Anterior cingulate cortex (tissue), 58 donors: ENCODE data around the gene ASTN2.
A peak's percentile ranks its signal among the peaks of the same experiment; 100 is the strongest.
"Not testable (repeated sequence)": the region's sequence is repeated elsewhere in the genome, so short reads cannot be mapped to it uniquely, and the experiment has no call there.

Experiments
- DNase-seq, 58 donors: peaks; one replicate each; lab custom pipeline; 2025; lab: John Stamatoyannopoulos, UW

Gene ASTN2

GRCh38 chr9:117093891-117094844, 320.7 kb downstream of the ASTN2 start:
- no peak for DNase-seq

GRCh38 chr9:117092582-117092981, 322.3 kb downstream of the ASTN2 start:
- DNase-seq: no peak

DNA sequence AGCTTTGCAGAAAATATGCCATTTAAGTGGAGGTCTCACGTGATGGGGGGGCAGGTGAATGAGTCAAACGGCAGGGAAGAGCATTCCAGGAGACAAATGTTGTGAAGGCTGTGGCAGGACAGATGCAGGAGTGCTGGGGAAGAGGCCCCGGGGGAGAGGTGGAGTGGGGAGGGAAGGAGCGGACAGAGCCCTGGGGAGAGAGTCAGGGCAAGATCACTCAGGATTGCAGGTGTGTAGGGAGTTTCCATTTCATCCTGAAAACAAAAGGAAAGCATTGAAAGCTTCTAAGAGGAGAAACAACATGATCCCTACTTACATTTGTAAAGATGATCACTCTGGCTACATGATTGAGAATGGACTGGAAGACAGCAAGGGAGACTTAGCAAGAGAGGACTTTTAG, 323.3 kb downstream of the ASTN2 start:
- DNase-seq: no peak

GRCh38 chr9:117088786-117089185, 326.1 kb downstream of the ASTN2 start:
- no peak for DNase-seq

DNA sequence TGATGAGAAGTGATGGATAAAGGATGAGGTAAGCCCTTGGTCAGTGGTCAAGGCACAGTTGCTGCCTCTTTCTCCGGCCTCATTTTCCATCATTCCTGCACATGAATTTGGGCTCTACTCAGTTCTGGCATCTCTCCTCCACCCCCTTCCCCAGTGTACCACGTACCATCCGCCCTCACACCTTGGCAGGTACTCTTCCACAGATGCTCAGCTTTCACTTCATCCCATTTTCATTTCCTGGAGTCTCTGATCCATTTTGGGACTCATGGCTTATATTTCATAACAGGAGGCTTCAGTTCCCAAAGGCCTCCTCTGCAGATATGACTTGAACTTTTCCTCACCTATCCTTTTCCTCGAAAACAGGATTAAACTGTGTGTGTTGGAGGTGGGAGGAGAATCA, 326.7 kb downstream of the ASTN2 start:
- no peak for DNase-seq

DNA sequence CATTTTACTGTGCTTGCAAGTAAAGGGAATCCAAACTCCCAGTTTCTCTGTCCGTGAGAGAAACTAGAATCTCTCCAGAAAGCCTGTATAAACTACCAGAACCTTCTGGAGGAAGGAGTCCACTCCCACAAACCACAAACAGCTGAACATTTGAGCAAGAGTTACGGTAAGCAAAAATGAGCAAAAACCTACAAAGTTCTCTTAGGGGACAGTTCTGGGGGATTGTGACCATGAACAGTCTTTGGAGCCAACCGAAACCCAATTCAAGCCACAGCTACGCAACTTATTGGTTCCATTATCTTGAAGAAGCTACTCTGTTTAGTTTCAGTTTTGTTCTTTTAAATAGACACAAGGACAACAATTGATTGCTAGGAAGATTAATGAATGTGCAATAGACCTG, 330.6 kb downstream of the ASTN2 start:
- no peak for DNase-seq

DNA sequence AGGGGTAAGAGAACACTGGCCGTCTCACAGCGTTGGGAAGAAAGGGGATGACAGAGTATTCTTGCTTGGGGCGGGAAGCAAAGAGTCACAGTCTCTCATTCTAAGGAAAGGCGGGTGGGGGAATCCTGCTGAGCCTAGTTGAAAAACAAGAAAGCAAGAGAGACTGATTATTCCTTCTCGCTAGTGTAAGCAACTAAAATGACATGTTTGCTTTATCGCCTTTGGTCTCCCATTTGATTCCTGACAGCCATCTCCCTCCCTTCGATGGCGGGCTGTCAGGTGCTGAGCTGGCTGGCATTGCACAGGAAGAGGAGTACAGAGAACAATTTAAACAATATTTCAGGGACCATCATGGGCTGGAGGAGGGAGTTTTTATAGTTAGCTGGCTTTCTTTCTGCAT, 331.3 kb downstream of the ASTN2 start:
- DNase-seq: no peak

DNA sequence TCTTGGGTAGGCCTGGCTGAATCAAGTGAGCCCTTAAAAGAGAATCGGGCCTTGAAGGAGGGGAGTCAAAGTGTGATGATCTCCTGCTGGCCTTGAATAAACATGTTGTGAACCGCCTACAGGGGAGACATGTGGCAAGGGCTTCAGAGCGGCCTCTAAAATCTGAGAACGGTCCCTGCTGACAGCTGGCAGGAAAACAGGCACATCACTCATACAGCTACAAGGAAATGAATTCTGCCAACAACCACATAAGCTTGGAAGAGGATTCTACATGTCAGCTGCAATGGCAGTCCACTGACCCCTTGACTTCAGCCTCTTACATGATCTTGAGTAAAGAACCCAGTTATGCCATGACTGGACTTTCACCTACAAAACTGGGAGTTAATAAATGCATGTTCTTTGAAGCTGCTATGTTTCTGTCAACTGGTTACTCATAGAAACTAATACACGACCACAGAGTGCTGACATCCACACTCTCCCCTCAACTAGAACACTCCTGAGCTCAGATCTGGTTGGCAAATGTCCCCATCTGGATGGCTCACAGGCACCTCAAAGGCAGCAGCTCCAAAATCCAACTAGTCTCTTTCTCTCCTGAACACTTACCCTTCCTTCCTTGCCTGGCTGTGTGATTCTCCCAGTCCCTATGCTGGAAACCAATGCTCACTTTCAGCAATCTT, 333.1 kb downstream of the ASTN2 start:
- no peak for DNase-seq

- no peak for DNase-seq
Measured at GRCh38 chr9:117080765-117081390, 334.0 kb downstream of the ASTN2 start.

DNA sequence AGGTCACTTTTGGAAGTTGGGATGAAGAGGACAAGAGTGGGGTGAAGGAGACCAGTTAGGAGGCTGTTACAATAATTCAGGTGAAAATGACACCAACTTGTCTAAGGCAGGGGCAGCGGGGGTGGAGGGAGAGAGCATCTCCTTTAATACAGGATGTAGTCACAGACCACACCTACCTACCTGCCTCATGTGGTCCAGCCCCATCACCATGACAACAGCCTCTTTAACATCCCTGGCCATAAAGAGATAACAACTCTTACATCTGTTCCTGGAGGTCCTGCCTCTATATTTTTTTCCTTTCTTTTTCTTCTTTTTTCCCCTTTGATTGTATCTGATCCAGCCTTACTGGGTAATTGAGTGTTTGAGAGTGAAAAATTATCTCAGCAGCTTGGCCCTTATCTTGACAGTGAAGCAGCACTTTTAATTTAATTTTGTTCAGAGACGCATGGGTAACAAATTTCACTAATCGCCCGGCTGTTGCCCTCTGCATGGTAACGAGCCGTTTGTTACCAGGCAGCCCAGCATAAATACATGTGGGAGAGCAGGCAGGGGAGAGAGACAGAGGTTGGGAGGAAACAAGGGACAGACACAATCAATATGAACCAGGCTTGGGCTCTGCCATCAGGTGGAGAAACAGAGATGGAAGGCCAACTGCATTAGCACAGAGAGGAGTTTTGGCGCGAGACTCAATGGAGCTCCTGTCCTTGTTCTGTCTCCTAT, 338.1 kb downstream of the ASTN2 start:
- DNase-seq: no peak

DNA sequence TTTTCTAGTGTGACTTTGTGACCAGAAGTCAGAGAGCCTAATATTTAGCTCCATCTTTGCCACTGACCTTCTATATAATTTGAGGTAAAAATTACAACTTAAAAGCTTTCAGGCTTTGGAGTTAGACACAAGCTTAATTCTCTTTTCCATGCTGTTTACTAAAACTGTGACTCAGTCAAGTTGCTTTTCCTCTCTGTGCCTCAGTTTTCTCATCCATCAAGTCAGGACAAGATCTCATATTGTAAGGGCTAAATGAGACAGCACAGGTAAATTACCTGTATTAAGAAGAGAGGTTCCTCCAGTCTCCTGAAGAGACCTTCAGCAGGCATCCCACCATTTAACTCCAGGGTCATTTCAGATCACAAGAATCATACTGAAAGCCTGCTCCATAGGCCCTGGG, 339.2 kb downstream of the ASTN2 start:
- no peak for DNase-seq

DNA sequence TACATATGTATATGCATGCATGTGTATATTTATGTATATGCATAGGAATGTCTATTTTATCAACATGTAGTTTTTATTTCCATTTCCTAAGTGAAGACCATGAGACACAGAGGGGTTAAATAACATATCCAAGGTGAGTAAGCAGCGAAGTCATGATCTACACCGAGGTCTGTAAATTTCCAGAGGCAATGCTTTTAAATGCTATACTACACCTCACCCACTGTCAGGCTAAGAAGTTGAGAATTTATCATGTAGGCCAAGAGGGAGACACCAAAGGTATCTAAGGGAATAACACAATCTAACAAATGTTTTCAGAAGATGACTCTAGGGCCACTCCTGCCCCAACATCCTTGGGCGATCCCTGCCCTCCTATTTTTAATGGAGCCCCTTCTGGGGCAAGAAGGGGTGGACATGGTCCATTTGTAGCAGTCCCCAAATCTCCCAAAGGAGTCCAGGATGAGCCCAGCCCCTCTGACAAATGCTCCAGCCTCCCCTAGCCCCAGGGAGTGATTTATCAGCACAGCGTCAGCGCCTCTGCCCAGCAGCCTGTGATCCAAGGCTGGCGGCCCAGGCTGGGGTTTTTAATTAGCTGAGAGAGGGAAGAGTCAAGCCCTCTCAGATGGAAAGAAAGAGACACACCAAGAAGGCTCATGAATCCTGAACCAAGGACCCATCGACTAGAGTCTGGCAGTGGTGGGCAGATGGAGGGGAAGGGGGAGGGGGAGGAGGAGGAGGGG, 339.9 kb downstream of the ASTN2 start:
- DNase-seq: no peak

- DNase-seq: no peak
Measured at GRCh38 chr9:117074342-117074662, 340.6 kb downstream of the ASTN2 start.

DNA sequence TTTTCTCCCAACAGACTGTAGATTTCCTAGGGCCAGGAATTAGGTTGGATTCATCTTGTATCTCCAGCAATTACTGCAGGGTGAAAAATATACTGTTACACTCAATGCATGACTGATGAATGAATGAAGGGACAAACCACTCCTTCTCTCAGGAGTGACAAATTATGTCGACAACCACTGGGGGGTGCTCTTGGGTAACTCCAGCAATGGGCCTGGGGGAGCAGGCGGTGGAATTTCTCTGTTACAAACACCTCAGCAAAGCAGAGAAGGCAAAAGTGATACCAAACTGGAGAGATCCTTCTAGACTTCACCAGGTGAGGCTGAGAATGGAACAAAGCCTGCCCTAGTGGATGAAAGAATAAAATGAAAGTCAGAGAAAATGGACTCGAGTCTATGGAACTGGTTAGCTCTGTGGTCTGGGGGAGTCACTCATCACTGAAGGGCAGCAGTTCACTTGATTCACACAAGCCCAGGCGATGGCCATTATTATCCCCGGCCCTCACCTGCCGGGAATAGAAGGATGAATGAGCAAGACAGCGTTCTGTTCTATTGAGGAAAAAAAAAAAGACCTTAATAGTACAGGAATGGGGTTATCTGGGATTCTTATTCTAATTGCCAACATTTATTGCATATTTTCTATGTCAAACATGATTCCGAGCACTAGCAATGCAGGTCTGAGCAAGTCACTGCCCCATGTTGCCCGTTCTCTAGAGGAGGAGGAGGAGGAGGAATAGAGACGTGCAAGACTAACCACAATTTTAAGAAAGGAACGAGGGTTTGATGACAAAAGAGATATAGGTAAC, 341.1 kb downstream of the ASTN2 start:
- peak in 39 of 58 donors; percentile 2 to 57 (median 19) for DNase-seq

DNA sequence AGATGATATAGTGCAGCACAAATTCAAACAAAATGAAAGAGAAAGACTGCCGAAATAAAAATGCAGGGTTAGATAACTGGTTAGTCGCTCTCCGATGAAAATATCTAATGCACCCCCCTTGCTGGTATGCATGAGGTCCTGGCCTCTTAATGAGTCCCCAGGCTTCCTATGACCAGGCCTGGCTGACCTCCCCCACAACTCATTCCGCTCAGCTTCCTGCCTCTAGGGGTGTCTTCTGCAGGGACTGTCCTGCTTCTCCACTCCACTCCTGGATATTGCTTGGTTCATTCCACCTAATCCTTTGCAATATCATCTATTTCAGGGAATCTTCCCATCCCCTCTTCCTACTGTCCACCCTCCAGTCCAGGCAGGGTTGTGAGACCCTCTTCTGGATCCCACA, 341.8 kb downstream of the ASTN2 start:
- DNase-seq: no peak

GRCh38 chr9:117072216-117072615, 342.6 kb downstream of the ASTN2 start:
- DNase-seq: no peak

- DNase-seq: not testable (repeated sequence)
Measured at GRCh38 chr9:117071673-117072207, 343.1 kb downstream of the ASTN2 start.

DNA sequence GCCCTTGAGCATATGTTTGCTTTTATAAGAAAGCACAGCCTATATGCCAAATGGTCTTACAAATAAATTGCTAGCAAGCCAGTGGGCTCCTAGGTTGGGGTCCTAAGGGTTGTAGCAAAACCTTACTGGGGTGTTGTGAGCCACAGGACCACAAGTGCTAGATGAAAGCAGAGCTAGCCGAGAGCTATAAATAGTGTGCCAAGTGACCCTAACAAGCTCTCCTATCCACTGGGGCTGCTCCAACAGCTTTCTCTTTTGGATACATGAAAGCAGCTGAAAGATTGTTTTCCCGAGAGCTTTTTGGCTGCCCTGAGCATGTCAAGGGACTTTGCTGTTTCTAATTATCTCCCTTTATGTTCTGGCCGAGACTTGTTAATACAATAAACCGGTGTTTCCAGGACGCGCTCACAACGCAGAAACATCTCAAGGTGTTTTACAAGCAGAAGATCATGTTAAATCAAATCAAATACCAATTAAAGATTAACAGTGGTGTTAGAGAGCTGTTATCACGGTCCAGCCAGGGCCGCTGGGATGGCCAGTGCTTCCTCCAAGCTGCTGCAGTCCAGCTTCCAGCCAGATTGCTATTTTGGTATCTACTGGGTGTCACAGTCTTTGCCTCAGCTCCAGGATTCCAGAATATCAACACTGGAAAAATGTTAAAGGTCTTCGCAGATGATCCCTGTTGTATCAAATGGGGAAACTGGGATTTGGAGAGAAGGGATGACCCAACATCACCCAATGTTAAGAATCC, 351.0 kb downstream of the ASTN2 start:
- no peak for DNase-seq
